ENCODE results near the gene DCK. TPM values are rescaled to one million over a fixed set of nuclear protein-coding genes. Genes with fewer than 3 reads are reported as not detected.

DCK gene
- total RNA-seq, 2 experiments from 2014 or later = 79.0 to 85.1 TPM

DNA sequence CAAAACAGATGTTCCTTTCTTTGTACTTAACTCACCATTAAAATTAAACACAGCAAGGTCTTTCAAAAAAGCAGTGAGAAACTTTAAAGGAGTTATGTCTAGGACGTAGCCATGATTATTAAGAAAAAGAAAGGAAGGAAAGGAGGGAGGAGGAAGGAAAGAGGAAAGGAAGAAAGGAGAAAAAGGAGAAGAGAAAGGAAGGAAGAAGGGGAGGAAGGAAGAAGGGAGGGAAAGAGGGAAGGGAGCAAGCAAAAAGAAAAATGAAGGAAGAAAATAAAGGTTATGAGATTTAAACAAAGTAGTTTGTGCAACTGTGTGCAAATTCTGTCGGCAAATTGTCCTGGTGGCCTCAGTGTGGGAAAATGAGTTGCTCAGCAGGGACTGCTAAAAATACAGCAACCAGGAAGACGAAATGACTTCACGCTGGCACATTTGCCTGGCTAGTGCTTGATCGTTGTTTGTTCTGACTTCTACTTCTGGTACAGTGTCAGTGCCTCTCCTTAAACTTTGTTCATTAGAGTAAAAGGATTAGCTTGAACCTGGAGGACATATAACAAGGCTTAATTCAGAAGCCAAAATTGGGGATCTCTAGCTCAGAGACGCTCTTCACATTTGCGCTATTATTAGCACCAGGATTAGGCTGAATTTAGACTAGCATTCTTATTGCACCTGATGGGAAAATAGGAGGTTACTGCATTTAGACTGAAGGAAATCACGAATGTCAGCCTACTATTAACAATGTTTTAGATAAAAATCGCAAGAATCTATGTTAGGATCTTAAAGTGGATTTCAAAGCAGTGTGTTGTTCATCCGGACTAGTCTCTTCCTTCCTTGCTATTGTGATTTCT, 81.2 kb downstream of the DCK start:
- no peaks in the 10 kb centered on the region for H3K4me1 Mint-ChIP-seq
- H3K9me3 Mint-ChIP-seq = no peaks in the 10 kb centered on the region
- no peak for DNase-seq
- H3K27me3 Mint-ChIP-seq = peaks cover 13% of the 10 kb centered on the region
- POLR2A ChIA-PET = no interaction called here
- no peak overlapping the region for H3K27ac Mint-ChIP-seq
- H3K4me3 Mint-ChIP-seq = no peak overlapping the region
- CTCF ChIA-PET = no interaction called here
- H3K36me3 Mint-ChIP-seq (ENCODE audit: low read depth) = no peaks in the 10 kb centered on the region

Other genes with a start within 250 kb of the DCK start
- gene GRSF1, start 153.8 kb upstream of the DCK start, total RNA-seq = 10 to 100 TPM; 63.5 to 63.8 TPM
- gene MOB1B, start 91.3 kb upstream of the DCK start, total RNA-seq = 10 to 100 TPM; 15.3 to 15.9 TPM